Placental epithelial cell (primary cell): Measurements from ENCODE around the gene IFFO2. TPM values are rescaled to one million over a fixed set of nuclear protein-coding genes. Genes with fewer than 3 reads are reported as not detected.

Experiments
- small RNA-seq: library from RNA; depleted of rRNA; stranded (forward); fragments of <200 nt; gene quantifications from one replicate; pipeline ENCODE3, GENCODE V24; 2012
- total RNA-seq: library from RNA; depleted of rRNA; stranded (reverse); fragments of >200 nt; gene quantifications from 2 replicates; pipeline ENCODE4 v1.2.3, GENCODE V29; 2012

The IFFO2 gene
- total RNA-seq, result 5.9 and 10.3 TPM in 2 replicates

DNA sequence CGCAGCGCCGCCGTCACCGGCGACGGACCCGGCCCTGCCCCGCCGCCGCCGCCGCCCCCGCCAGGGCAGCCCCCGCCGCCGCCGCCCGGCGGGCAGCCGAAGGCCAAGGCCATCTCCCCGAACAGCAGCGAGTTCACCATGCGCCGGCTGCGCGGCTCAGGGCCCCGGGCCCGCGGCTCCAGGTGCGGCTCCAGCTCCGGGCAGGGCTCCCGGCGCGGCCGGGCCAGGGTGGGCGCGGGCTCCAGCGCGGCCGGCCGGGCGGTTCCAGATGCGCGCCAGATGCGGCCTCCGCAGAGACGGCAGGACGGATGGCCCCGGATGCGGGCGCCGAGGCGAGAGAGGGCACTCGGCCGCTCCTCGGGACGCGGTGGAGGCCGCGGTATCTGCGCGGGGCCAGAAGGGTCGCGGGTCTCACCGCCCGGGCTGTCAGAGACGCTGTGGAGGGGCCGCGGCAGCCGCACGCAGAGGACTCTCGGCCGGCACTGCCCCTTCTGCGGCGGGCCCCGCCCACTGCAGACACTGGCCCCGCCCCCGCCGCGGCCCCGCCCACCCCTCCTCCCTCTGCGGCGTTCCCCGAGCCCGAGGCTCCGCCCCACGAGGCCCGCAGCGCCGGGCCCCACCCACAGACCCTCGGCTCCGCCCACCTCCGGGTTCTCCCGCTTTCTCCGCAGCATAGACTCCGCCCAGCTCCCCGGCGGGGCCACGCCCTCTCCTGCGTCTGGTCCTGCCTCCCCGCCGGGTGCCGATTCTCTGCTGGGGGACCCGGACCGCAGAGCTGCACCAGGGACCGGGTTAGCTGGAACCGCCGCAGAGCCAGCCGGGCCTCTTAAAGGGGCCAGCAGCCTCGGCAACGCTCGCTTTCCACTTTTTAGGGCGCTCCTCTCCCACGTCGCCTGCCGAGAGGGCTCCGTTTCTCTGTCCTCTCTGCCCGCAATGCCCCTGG lies at the start of gene IFFO2:
IFFO2 (minus strand) TSS at position 484 of the 943 bp plus-strand sequence; CDS start at position 140, 344 bp downstream.

DNA sequence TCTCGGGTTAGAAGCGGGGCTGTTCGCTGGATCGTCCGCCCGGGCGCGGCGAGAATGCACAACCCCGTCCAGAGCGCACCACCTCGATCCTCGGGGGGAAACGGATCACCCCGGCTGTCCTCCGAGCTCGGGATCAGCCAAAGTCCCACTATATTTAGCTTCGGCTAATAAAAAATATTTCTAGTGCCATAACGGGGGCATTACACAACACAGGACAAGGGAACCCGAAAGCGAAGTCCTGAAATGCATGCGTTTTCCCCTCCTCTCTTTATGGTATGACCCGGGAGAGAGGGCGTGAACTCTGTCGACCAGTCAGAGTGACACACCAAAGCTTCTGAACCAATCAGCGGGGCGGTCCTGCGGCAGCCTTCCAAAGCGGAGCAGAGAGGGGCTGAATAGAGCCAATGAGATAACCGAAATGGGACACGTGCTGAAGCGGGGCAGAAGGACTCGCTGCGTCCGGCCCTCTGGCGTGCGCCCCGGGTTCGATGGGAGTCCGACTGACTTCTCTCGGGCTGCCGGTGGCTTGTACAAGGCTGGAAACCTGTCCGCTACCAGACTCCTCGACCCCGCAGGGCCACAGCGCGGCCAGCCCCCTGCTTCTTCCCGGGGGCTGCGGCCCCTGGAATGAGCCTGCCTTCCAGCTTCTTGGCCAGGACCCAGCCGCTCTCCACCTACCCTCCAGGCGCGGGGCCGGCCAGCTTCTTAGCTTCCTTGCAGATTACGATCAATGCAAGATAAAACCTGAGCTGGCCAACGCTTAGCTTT lies 53.8 kb downstream of the IFFO2 start, which contains the start of gene ALDH4A1:
ALDH4A1 (minus strand) TSS at position 33 of the 768 bp plus-strand sequence; CDS start at position 1, 32 bp downstream.

DNA sequence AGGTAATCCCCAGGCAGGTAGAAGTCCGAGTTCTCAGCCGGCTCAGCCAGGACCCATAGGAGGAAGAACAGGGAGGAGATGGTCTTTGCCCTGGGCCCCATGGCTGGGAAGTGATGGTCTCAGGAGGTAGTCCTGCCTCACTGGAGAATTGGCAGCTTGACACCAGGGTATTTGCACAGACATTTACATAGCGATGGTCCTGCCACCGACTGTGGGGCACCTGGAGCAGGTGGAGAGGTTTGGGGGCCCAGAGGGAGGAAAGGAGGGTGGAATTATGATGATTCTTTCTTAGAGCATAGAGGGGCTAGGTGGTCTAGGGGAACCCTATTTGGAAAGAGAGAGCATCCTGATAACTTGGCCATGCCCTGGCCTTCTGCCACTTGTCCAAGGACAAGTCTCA lies 96.9 kb downstream of the IFFO2 start, which contains the start of gene TAS1R2:
TAS1R2 (minus strand) TSS at position 101 of the 400 bp plus-strand sequence; CDS start at position 101, 0 bp downstream.

Small RNAs within 50 kb of the gene (small RNA-seq; reads per million reads assigned to genes)
- gene MIR1290 (not detected), gene MIR4695 (not detected)

Other genes with a start within 250 kb of the IFFO2 start
- not detected in 2 replicates for gene TAS1R2, start 97.0 kb downstream of the IFFO2 start, total RNA-seq
- 10.5 and 11.0 TPM in 2 replicates for gene ALDH4A1, start 54.1 kb downstream of the IFFO2 start, total RNA-seq